Measurements from ENCODE around the gene CDK14.

DNA sequence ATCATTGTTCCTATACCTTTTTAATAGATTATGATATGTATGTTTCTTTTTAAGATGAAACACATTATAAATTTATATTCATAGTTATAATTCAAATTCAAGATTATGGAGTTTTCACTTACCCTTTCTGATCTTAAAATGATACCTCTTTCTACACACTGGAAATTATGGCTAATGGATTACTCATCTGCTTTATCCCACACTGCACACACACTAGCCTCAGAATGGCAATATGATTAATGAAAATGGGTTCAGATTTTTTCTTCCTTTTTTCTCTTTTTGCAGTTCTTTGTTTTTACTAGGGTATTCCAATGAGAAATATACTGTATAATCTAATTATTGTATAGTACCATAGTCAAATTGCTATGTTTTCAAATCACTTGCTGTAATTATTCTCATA lies 585.8 kb downstream of the CDK14 start:
- TF ChIP-seq, protein P1, sequence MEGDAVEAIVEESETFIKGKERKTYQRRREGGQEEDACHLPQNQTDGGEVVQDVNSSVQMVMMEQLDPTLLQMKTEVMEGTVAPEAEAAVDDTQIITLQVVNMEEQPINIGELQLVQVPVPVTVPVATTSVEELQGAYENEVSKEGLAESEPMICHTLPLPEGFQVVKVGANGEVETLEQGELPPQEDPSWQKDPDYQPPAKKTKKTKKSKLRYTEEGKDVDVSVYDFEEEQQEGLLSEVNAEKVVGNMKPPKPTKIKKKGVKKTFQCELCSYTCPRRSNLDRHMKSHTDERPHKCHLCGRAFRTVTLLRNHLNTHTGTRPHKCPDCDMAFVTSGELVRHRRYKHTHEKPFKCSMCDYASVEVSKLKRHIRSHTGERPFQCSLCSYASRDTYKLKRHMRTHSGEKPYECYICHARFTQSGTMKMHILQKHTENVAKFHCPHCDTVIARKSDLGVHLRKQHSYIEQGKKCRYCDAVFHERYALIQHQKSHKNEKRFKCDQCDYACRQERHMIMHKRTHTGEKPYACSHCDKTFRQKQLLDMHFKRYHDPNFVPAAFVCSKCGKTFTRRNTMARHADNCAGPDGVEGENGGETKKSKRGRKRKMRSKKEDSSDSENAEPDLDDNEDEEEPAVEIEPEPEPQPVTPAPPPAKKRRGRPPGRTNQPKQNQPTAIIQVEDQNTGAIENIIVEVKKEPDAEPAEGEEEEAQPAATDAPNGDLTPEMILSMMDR (conservative IDR thresholded peaks at IDR 0.05), result no peak
- TF ChIP-seq EZH2 (IDR thresholded peaks at IDR 0.05; ENCODE audit: low read depth), result no peak
